ENCODE measurements around the gene MAP3K7. TPM values are rescaled to one million over a fixed set of nuclear protein-coding genes. Genes with fewer than 3 reads are reported as not detected.
"Not testable (repeated sequence)": the region's sequence is repeated elsewhere in the genome, so short reads cannot be mapped to it uniquely, and the experiment has no call there.

The MAP3K7 gene
- total RNA-seq, 2 experiments from 2014 or later: 26.5 to 29.1 TPM

- H3K27ac Mint-ChIP-seq: peak overlapping the region; percentile 18
- ATAC-seq; CTCF ChIA-PET; H3K9me3 Mint-ChIP-seq (ENCODE audit: low read depth); DNase-seq; H3K27me3 Mint-ChIP-seq; H3K4me3 Mint-ChIP-seq: not testable (repeated sequence)
- H3K36me3 Mint-ChIP-seq: peaks cover 55% of the 10 kb centered on the region
- H3K4me1 Mint-ChIP-seq: peaks cover 16% of the 10 kb centered on the region
These were observed 24.5 kb downstream of the MAP3K7 start for GRCh38 chr6:90562341-90562740.

GRCh38 chr6:90559931-90560330 lies 26.9 kb downstream of the MAP3K7 start:
- DNase-seq (no peak), ATAC-seq (no peak)
- Mint-ChIP-seq H3K27ac (no peak overlapping the region), H3K4me3 (no peak overlapping the region), H3K27me3 (no peaks in the 10 kb centered on the region), H3K9me3 (ENCODE audit: low read depth) (no peaks in the 10 kb centered on the region), H3K4me1 (peaks cover 14% of the 10 kb centered on the region), H3K36me3 (peaks cover 45% of the 10 kb centered on the region)
- CTCF ChIA-PET: no interaction called here

DNA sequence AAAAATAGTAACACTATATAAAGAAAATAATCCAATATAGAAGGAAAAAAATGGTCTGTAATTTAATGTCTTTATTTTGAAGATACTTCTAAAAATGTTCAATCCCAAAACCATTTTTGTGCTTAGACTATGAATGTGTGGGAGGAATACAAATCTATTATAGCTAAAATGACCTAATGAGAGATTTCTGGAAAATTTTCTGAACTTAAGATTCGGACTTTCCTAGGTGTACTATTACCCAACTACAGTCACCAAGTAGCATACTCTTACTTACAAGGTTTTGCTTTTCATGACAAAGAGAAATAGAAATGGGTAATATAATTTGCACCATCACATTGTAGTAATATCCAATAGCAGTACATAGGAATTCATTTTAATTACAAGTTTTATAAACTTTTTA lies 29.9 kb downstream of the MAP3K7 start:
- H3K36me3 Mint-ChIP-seq: peaks cover 28% of the 10 kb centered on the region
- ATAC-seq (no peak), DNase-seq (no peak)
- H3K4me1 Mint-ChIP-seq: peaks cover 6% of the 10 kb centered on the region
- H3K27ac Mint-ChIP-seq: no peak overlapping the region
- CTCF ChIA-PET: no interaction called here
- no peak overlapping the region for H3K4me3 Mint-ChIP-seq
- no peaks in the 10 kb centered on the region for H3K27me3 Mint-ChIP-seq
- no peaks in the 10 kb centered on the region for H3K9me3 Mint-ChIP-seq (ENCODE audit: low read depth)

GRCh38 chr6:90547991-90548390 lies 38.9 kb downstream of the MAP3K7 start:
- no peak overlapping the region for H3K4me3 Mint-ChIP-seq
- H3K27me3 Mint-ChIP-seq: no peaks in the 10 kb centered on the region
- DNase-seq: no peak
- H3K27ac Mint-ChIP-seq: no peak overlapping the region
- peaks cover 2% of the 10 kb centered on the region for H3K4me1 Mint-ChIP-seq
- no peak for ATAC-seq
- CTCF ChIA-PET: interaction anchor here (0.9 kb wide), 1 partner anchor 8 kb away, joined by 3 read pairs; no protein-coding TSS in a partner anchor
- H3K36me3 Mint-ChIP-seq: peaks cover 47% of the 10 kb centered on the region
- H3K9me3 Mint-ChIP-seq (ENCODE audit: low read depth): no peaks in the 10 kb centered on the region

DNA sequence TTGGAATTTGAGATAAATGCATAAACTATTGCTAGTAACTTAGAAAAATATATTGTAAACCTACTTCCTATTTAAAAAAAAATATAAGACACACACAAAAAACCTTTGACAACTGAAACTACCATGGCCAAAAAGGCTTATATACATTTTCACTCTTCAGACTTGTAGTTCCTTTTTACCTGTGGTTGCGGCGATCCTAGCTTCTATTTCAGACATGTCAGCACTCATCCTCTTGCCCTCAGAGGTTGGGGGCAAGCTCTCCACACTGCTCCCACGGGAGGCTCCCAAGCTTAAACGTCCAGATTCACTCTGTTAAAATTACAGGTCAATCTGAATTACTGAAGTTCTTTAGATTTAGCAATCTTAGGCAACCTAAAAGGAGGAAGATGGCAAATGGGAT lies 39.8 kb downstream of the MAP3K7 start:
- peaks cover 2% of the 10 kb centered on the region for H3K4me1 Mint-ChIP-seq
- H3K36me3 Mint-ChIP-seq: peaks cover 50% of the 10 kb centered on the region
- no peaks in the 10 kb centered on the region for H3K9me3 Mint-ChIP-seq (ENCODE audit: low read depth)
- no peaks in the 10 kb centered on the region for H3K27me3 Mint-ChIP-seq
- CTCF ChIA-PET: no interaction called here
- no peak overlapping the region for H3K4me3 Mint-ChIP-seq
- DNase-seq: no peak
- no peak overlapping the region for H3K27ac Mint-ChIP-seq
- ATAC-seq: no peak

DNA sequence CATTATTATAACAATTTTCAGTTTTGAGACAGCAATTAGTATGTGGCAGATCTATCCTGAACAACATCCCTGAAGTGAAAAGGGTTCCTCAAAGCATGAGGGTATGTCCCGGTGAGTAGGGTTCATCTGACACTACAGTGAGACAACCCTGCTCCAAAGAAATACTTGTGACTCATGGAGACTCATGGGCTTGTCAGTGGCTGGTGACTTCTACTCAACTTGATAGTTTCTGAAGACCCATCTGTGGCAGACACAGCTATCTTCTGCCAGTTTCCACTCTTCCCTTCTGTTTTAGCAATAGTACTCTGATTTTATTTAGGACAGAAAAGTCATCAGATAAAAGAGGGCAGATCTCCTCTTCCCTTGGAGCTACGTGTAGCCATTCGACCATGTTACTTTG lies 41.4 kb downstream of the MAP3K7 start:
- no peaks in the 10 kb centered on the region for H3K9me3 Mint-ChIP-seq (ENCODE audit: low read depth)
- H3K36me3 Mint-ChIP-seq: peaks cover 45% of the 10 kb centered on the region
- CTCF ChIA-PET: no interaction called here
- DNase-seq: no peak
- H3K27ac Mint-ChIP-seq: no peak overlapping the region
- H3K4me1 Mint-ChIP-seq: peaks cover 2% of the 10 kb centered on the region
- ATAC-seq: no peak
- H3K27me3 Mint-ChIP-seq: no peaks in the 10 kb centered on the region
- H3K4me3 Mint-ChIP-seq: no peak overlapping the region

DNA sequence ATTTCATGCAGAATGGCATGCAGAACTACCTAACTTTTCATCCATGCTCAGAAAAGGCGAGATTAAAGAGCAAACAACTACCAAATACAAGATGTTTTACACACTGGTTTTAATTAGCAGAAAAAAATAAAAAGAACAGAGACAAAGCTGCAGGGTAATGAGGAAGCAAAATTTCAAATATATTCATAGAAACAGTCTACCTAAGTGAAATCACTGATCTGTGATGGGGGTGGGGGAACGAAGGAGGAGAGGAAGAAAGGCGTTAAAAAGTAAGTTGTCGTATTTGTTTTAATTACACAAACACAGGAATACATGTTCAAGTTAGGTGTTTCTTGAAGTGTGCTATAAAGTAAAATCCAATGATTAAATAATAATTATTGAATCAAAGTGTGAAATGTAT lies 42.1 kb downstream of the MAP3K7 start:
- no peak overlapping the region for H3K27ac Mint-ChIP-seq
- H3K4me3 Mint-ChIP-seq: no peak overlapping the region
- no peaks in the 10 kb centered on the region for H3K9me3 Mint-ChIP-seq (ENCODE audit: low read depth)
- CTCF ChIA-PET: interaction anchor here (1.2 kb wide), 1 partner anchor 10 kb away, joined by 3 read pairs; no protein-coding TSS in a partner anchor
- H3K36me3 Mint-ChIP-seq: peaks cover 45% of the 10 kb centered on the region
- H3K4me1 Mint-ChIP-seq: peaks cover 2% of the 10 kb centered on the region
- DNase-seq: no peak
- no peaks in the 10 kb centered on the region for H3K27me3 Mint-ChIP-seq
- ATAC-seq: no peak

- no peaks in the 10 kb centered on the region for H3K9me3 Mint-ChIP-seq (ENCODE audit: low read depth)
- no peak overlapping the region for H3K4me3 Mint-ChIP-seq
- peak overlapping the region; percentile 34 for H3K27ac Mint-ChIP-seq
- CTCF ChIA-PET: interaction anchor here (1.2 kb wide), 1 partner anchor 10 kb away, joined by 3 read pairs; no protein-coding TSS in a partner anchor
- DNase-seq (no peak), ATAC-seq (no peak)
- peaks cover 2% of the 10 kb centered on the region for H3K4me1 Mint-ChIP-seq
- H3K36me3 Mint-ChIP-seq: peaks cover 42% of the 10 kb centered on the region
- H3K27me3 Mint-ChIP-seq: no peaks in the 10 kb centered on the region
These were observed 42.8 kb downstream of the MAP3K7 start for GRCh38 chr6:90544081-90544480.

- DNase-seq: no peak
- Mint-ChIP-seq H3K27me3 (no peaks in the 10 kb centered on the region), H3K4me1 (peaks cover 2% of the 10 kb centered on the region), H3K9me3 (ENCODE audit: low read depth) (no peaks in the 10 kb centered on the region), H3K4me3 (no peak overlapping the region), H3K36me3 (peaks cover 26% of the 10 kb centered on the region), H3K27ac (no peak overlapping the region)
- CTCF ChIA-PET: interaction anchor here (1.4 kb wide), 1 partner anchor 62 kb away, joined by 4 read pairs; no protein-coding TSS in a partner anchor
- ATAC-seq: no peak
These were observed 45.7 kb downstream of the MAP3K7 start for GRCh38 chr6:90541221-90541620.

DNA sequence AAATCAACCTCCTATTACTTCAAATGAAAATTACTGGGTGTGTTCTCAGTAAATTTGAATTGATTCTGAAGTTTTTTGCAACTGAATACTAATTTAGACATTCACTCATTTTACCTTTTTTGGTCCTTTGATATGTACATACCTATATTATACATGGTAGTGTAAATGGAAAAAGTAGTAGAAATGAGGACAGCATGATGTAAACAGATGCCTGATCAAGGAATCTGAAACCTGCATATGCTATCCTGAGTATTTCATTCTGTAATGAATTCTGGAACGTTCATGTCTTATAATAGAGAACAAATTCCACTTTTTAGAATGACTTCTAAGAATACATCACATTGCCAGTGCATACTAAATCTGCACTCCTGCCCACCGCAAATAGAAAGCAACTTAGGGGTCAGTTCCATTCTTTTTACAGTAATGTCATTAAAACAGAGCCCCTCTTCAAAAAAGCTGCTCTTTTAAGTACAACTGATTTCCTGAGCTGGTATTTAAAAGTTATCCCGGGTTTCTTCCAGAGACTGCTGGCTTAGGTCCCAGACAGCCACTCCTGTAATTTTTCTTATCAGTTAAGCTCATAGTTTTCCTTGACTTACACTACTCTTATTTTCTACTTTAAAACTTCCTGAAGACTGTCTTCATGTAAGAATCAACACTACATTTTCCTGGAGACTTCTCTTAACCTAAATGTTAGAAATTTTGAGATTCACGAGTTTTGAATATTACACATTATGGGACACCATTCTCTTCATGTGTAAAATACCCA lies 48.4 kb downstream of the MAP3K7 start:
- no peak for DNase-seq
- CTCF ChIA-PET: no interaction called here
- no peak for ATAC-seq
- no peaks in the 10 kb centered on the region for H3K9me3 Mint-ChIP-seq (ENCODE audit: low read depth)
- no peak overlapping the region for H3K4me3 Mint-ChIP-seq
- H3K4me1 Mint-ChIP-seq: peaks cover 15% of the 10 kb centered on the region
- no peak overlapping the region for H3K27ac Mint-ChIP-seq
- H3K27me3 Mint-ChIP-seq: no peaks in the 10 kb centered on the region
- H3K36me3 Mint-ChIP-seq: peaks cover 19% of the 10 kb centered on the region

DNA sequence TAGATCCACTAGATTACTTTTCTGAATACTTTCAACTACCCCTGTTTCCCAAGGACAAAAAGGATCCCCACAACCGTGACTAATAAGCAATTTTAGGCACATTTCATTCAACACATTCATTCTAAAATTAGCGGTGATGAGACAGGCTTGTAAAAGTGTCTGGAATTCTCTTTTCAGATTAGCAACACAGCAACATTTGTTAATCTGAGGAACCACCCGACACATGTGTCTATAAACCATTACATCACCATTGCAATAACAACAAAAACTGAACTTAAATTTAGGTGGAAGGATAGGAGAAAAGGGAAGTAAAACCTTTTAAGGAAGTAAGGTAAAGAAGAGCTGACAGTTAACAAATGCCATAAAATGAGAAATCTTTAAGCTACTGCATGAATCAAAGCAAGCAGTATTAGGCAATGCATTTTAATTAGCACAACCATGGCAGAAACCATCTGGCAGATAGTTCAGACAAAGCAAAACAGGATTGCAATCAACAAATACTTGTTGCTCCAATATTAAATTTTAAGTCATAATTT lies 49.1 kb downstream of the MAP3K7 start:
- no peak overlapping the region for H3K4me3 Mint-ChIP-seq
- H3K36me3 Mint-ChIP-seq: peaks cover 21% of the 10 kb centered on the region
- no peak for ATAC-seq
- peaks cover 20% of the 10 kb centered on the region for H3K4me1 Mint-ChIP-seq
- H3K27ac Mint-ChIP-seq: no peak overlapping the region
- DNase-seq: no peak
- no peaks in the 10 kb centered on the region for H3K27me3 Mint-ChIP-seq
- no peaks in the 10 kb centered on the region for H3K9me3 Mint-ChIP-seq (ENCODE audit: low read depth)
- CTCF ChIA-PET: no interaction called here

GRCh38 chr6:90537027-90537426 lies 49.8 kb downstream of the MAP3K7 start:
- Mint-ChIP-seq H3K27ac (no peak overlapping the region), H3K4me3 (no peak overlapping the region), H3K9me3 (ENCODE audit: low read depth) (no peaks in the 10 kb centered on the region), H3K27me3 (no peaks in the 10 kb centered on the region), H3K4me1 (peaks cover 27% of the 10 kb centered on the region), H3K36me3 (peaks cover 18% of the 10 kb centered on the region)
- CTCF ChIA-PET: no interaction called here
- ATAC-seq (no peak), DNase-seq (no peak)

DNA sequence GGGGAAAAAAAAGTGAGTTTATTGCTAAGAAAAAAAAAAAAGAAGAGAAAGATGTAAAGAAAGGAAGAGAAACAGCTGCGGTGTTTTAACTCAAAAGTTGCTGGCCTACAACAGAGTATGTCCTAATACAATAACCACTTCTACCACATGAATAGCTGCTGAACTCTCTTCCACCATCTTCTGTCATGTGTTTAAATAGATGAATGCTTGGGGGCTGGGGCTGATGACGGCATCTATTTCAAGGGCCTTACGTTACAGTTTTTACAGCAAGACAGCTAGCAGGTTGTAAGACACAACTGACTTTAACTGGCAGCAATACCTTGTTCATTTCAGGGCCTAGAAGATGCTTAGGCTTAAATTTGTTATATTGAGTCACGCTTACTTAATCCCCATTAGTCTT lies 50.4 kb downstream of the MAP3K7 start:
- no peaks in the 10 kb centered on the region for H3K9me3 Mint-ChIP-seq (ENCODE audit: low read depth)
- no peak for ATAC-seq
- H3K27me3 Mint-ChIP-seq: no peaks in the 10 kb centered on the region
- CTCF ChIA-PET: no interaction called here
- peaks cover 18% of the 10 kb centered on the region for H3K36me3 Mint-ChIP-seq
- H3K27ac Mint-ChIP-seq: no peak overlapping the region
- no peak for DNase-seq
- no peak overlapping the region for H3K4me3 Mint-ChIP-seq
- H3K4me1 Mint-ChIP-seq: peaks cover 27% of the 10 kb centered on the region

DNA sequence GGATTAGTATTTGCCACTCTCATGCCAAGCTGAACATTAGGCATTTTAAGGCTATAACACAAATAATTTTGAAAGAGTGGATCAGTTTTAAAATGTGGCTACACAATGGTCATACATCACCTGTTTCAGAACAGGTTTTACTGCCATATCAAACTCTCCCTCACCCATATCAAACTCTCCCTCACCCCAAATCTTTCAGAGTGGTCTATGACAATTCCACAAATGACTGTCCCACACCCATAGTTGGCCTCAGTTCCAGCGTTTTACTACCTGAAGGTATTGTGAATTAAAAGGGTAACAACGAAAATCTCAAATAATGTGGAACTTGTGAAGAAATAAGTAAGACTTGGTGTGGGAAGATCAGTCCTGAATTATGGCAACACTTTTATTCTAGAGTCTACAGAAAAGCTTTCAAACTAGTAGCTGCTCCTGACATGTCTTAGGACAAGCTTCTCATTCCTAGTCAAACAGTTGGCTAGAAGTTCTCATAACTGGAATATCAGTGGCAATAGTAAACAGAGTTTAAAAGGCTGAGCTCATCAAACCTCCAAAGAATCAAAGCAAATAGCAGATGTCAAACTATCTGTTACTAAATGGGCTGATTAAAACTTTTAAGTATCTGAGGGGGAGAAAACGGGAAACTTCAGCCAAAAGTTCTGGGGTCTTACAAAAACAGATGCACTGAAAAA lies 52.4 kb downstream of the MAP3K7 start:
- ATAC-seq (peak; percentile 28), DNase-seq (no peak)
- Mint-ChIP-seq H3K4me3 (no peak overlapping the region), H3K9me3 (ENCODE audit: low read depth) (no peaks in the 10 kb centered on the region), H3K27me3 (no peaks in the 10 kb centered on the region), H3K4me1 (peaks cover 28% of the 10 kb centered on the region), H3K36me3 (peaks cover 20% of the 10 kb centered on the region), H3K27ac (peak overlapping the region; percentile 90)
- CTCF ChIA-PET: interaction anchor here (1.0 kb wide), 1 partner anchor 10 kb away, joined by 3 read pairs; no protein-coding TSS in a partner anchor

Data from activated CD8-positive, alpha-beta memory T cell treated with anti-CD3 and anti-CD28 coated beads, Interleukin-2, amount 10 ng/mL, durations not matched to agents 7 days and 5 days (primary cell).